NCI-H526 (cell line): ENCODE measurements around the gene EVPLL.
"Not testable (repeated sequence)": the region's sequence is repeated elsewhere in the genome, so short reads cannot be mapped to it uniquely, and the experiment has no call there.

ENCODE experiments used
- DNase-seq, 2 experiments: peaks; one replicate each; lab custom pipeline; 2025; lab: John Stamatoyannopoulos, UW

EVPLL gene

GRCh38 chr17:18425593-18425992 is 48.0 kb downstream of the EVPLL start:
- DNase-seq = not testable (repeated sequence)

- not testable (repeated sequence) for DNase-seq
These were observed 49.1 kb downstream of the EVPLL start for GRCh38 chr17:18426639-18427038.

- DNase-seq = not testable (repeated sequence)
These were observed 54.6 kb downstream of the EVPLL start for GRCh38 chr17:18432206-18432605.
